Stimulated activated CD8-positive, alpha-beta memory T cell treated with anti-CD3 and anti-CD28 coated beads, Interleukin-15, amount 100 ng/mL, for 1 hour (primary cell): Measurements from ENCODE around the gene RAB11FIP4.

Experiments
- DNase-seq: peaks from one replicate; pipeline ENCODE4 v3.0.0-alpha.2; 2020; ENCODE audit warnings: low read depth

The RAB11FIP4 gene

DNA sequence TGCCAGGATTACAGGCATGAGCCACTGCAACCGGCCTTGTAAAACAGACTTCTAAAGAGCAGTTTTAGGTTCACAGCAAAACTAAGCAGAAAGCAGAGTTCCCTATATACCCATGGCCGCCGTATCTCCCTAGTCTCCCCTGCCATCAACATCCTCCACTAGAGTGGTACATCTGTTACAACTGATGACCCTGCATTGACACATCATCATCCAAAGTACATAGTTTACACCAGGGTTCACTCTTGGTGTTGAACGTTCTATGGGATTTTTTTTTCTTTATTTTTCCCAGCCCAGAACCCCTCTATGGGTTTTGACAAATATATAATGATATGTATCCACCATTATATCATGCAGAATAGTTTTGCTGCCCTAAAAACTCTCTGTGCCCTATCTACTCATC is 155.2 kb downstream of the RAB11FIP4 start:
- no peak for DNase-seq

DNA sequence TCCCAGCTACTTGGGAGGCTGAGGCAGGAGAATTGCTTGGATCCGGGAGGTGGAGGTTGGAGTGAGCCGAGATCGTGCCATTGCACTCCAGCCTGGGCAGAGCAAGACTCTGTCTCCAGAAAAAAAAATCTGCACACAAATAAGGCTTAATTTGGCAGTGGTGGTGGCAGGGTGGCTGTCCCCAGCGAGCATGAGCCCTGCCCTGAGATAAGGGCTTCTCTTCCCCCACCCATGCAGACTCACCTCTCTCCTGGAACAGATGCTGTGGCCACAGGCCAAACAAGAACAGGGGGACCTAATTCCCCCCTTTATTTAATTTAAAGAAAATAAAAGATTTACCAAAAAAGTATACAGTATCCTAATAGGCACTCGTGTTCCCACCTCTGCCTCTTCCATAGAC is 157.2 kb downstream of the RAB11FIP4 start:
- DNase-seq: no peak

DNA sequence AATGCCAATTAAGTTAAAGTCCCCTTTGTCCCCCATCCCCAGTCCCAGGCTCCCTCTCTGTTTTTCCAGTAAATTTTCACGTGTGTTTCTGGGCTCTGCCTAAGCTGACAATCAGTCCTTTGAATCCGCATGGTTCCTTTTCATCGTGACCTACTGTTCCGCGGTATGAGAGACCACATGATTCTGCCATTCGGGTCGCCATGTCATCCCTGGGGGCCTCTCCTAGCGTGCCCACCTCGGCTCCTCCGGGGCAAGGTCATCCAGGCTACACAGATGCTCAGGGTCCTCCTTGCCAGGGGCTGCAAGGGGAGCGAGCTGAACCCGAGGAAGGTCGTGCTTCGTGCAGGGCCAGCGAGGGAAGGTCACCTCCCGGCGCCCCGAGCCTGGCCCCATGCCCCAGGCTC is 157.6 kb downstream of the RAB11FIP4 start:
- DNase-seq: no peak

DNA sequence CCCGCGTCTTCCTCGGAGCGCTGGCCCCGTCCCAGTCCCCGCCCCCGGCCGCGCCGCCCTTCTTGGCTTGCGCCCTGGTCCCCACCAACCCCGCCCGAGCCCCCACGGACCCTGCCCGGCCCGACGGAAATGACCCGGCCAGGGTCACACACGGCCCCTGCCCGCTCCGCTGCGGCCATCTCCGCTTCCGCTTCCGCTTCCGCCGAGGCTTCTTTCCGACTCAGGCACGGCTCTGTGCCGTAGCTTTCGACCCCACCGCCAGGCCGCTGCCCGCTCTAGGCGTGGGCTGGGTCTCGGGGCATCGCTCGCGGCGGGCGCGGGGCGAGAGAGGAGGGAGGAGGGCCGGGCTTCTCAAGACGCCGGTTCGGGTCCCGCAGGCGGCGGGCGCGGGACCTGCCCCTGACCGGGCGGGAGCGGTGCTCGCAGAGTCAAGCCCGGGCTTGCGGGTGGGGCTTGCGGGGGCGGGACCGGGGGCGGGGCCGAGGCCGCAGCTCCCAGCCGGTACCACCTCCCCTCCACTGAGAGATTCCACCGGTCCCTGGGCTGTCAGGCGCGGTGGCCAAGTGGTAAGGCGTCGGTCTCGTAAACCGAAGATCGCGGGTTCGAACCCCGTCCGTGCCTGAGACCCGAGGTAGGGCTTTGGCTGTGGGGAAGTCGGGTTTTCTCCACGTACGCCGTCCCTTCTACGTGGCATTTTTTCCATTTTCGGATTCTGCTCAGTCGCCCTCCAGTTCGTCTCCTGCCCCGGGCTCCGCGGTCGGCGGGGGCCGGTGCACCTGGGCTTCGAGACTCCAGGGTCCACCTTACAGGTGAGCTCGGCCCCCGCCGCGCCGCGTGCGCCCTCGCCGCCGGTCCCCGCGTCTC is 158.3 kb downstream of the RAB11FIP4 start:
- peak; percentile 74 for DNase-seq

DNA sequence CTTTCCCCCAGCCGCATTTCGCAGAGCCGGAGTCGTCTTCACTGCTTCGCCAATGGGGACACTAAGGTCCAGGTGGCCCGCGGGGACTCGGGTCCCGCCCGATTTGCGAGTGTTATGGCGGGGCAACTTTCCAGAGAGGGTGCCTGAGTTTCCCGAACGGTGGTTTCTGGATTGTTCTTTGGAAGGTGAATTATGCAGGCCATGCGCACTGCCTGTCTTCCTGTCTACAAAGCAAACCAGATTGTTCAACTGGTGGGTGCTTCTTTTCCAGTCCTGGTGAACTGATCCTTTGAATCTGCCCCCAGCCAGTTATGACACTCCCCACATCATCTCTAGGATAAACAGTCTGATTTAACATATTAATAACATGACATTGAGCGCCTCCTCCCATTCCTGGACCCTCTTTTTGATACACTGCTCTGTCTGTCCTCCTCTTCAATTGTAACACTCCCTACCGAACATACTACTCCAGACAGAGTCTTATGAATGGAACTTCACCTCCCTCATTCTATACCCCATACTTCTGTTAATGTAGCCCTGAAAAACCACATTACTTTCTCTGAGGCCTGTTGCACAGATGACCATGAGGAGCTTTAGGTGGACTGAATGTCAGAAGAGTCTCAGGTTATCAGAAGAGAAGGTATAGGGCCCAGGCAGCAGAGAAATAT is 159.0 kb downstream of the RAB11FIP4 start:
- no peak for DNase-seq

DNA sequence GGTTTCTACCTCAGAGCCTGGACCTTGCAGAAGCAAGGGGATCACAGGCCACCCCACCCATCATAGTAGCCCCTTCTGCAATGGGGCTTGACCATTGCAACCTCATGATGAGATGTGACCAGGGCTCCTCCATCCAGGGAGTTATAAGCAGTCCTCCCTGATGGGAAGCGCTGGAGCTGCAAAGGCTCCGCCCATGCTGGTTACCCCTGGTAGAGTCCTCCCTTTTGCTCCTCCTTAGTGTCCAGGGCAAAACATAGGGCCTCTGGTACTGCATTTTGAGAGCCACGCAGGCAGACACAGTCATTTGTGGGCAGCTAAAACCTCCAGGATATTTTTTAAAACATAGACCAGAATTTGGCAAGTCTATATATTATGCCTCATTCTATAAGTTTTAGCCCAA is 161.1 kb downstream of the RAB11FIP4 start:
- DNase-seq: no peak

DNA sequence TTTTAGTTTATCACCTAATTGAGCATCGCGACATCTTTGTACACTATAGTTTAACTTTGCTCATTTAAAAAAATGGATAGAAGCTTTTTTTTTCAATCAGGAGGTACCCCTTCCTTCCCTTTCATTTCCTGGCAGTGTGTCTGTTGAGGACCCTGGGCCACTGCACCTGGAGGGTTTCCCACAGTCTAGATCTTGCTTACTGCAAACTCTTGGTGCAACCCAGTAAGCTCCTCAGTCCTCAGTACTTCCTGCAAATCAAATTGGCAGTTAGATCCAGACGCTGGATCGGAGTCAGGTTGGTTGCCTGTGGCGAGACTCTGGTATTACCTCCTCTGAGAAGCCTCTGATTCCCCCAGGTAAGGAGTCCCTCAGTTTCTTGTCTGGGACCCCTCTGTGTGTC is 162.0 kb downstream of the RAB11FIP4 start:
- no peak for DNase-seq

DNA sequence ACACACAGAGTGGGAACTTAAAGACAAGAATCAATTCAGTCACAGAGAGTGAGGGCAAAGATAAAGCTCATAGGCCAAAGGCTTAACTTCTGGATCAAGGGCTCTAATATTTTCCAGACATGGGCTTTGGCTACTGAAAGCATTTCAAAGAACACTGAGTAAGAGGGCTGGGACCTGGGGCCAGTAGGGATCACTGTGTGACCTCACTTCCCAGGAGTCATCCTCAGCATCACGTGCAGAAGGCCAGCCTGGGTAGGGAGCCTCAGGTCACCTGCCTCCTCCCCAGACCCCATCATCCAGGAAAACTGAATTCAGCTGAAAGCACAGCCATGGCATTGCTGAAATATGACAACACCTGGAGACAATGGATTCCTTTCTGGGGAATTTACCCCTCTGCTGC is 163.5 kb downstream of the RAB11FIP4 start:
- DNase-seq: no peak

DNA sequence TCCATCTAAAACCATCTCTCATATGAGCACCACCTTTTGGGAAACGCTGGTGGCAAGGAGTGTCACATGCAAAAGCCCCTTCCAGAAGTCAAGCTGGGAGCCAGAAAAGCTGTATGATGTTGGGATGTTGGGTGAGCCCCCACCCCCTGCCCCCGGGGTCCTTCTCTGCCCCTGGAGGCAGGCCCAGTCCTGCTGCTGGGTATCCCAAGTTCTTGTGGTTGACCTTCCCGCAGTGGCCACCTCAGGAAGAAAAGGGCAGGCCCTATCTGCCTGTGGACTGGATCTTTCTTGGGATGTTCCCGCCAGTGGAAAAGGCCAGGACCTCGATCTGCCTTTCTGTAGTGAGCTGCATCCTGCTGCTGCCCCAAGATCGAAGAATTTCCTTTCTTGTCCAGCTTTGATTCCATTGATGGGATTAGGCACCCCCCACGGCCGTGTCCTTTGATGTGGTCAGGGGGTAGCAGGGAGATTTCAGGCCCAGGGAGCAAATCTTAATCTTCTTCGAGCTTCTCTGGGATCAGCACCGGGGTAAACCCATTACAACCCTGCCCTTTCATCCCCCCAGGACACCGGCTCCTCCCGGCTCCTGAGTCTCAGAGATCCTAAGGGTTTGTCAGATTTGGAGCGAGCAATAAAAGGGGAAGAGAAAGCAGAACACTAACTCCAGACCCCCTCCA is 165.6 kb downstream of the RAB11FIP4 start:
- DNase-seq: no peak

DNA sequence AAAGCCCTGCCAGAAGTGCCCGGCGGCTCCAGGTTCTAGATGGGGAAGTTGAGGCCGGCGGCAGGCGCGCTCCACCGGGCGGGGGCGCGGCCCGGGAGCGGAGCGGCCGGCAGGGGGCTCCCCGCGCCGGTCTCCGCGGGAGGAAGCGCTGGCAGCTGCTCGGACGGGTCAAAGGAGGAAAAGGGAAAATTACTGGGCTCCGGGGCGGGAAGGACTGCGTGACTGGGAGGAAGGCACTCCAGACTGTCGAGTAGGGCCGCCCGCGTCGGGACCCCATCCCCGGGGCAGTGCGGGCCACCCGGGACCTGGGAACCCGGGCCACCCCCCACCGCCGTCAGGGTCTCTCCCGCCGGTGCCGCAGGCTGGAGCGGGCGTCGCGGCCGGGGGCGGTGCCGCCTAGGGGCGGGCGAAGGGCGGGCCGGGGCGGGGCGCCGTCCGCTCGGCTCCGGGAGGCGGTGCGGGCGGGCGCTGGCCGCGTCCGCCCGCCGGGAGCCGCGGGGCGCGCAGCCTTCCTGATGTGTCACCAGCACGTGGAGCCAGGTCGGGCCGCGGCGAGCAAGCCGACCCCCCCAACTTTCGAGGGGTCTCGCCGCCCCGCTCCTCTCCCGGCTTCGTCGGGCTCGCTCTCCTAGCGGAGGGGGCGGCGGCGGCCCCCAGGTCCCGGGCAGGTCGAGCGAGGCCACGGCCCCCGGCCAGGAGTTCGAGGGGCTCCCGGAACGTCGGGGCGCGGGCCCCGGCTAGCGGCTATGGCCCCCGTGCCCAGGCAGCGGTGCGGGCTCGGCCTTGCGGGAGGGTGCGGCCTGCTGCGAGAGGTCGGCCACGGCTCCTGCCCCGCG is 167.5 kb downstream of the RAB11FIP4 start:
- no peak for DNase-seq

DNA sequence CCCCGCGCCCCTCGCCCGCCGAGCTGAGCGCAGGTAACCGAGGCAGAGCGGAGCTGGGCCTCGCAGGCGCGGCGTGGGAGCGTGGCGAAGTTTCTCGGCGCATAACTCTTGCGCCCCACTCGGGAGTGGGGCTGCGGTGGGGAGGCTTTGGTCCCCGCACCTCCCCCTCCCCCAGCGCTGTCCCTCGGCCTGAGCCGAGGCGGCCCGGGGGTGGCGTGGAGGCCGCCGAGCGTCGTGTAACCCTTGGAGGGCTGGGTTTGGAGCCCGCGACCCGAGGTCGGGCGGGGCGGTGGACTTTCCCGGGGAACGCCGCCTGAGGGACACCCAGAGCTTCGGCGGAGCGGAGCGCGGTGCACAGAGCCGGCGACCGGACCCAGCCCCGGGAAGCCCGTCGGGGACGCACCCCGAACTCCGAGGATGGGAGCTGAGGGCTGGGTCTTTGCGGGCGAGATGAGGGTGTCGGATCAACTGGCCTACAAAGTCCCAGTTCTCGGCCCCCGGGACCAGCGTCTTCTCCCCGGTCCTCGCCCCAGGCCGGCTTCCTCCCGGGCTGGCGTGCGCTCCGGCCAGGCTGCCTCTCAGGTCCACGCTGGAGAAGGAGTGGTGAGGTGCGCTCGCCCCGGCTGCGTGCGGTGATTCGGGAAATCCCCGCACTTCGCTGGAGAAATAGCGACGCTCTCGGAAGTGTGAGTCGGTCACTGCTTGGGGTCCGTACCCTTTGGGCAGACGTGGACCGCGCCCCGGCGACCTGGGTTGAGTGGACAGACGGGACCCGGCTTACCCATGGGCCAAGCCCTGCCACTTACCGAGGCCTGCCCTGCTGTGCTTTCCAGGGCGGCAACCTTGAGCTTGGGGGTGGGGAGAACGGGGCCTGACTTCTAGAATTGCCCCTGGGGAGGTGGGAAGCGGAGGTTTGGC is 168.4 kb downstream of the RAB11FIP4 start:
- DNase-seq: no peak

DNA sequence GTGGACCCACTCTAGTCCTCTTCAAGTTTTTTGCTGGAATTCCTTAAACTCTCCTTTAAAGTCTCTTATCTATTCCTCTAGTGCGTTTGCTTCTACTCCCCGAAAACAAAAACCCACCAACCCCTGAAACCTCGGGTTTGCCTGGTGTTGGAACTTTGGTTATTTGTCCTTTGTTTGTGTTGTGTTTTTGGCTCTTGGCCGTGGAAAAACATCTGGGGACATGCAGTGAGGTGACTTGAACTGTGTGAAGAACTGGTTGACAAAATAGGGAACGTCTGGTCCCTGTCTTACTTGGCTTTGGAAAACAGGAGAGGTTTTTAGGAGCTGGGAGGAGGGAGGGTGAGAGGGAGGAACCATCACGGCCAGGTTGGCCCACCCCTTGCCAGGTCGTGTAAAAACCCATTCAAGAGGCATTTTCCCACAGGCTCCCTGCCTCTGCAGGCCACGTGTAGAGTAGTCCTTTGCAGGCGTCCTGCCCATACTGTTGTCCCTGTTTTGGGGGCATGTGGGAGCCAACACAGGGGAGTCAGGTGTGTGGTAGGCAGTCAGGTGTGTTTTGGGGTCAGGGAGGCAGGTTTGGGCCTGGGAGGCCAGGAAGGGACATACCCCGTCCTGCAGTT is 169.3 kb downstream of the RAB11FIP4 start:
- DNase-seq: no peak

DNA sequence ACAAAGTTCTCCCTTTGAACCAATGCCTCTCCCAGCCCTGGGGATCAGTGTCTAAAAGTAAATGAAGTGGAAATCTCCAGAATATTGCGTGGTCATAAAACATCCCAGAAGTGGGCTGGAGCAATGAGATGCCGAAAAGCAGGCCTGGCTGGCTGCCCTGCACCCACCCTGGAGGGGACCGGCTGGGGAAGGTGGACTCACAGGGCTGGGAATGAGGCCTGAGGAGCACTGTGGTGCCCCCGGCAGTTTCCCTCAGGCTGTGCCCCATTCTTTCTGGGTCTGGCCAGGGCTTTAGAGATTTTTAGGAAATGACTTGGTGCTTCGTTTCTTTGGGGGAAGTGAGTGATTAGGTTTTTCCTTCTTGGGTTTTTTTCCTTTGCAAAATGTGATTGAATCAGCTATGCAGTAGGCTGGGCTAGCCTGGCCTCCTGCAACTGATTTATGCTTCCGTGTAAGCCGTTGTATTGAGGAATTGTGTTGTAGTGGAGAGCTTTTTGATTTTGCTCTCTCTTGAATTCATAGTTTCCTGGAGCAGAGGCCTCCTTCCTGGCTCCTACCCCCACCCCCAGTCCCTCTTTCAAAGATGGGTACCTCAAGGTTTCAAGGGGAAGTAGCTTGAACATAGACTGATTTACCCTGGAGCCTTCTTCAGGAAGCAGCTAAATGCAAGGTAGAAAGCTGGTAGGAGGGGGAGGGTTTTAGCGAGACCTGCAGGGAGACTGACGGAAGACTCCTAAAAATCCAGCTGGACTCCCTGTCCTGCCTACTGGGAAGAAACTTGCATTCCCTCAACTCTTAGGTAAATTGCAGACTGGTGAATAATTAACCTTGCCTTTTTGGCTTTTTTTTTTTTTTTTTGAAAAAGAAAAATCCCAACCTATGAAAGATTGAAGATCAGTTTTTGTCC is 170.2 kb downstream of the RAB11FIP4 start:
- no peak for DNase-seq

DNA sequence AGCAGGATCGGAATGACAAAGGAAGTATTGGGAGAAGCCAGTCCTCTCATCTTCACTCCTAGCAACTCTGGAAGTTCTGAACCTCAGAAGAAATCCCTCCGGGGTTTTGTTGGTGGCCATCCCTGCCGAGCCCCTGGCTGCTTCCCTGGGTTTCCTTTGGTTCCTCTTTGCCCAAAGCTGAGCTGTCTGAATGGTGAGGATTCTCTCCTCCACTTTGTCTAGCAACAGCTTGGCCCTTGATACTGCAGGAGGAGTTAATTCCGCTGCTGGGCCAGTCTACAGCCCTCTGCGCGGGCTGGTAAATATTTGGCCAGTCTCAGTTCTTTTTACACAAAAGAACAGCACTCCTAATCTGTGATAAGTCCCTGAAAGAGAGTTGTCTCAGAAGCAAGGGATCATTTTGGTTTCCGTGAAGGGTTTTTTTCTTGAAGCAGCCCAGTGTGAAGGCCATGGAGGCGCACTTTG is 170.9 kb downstream of the RAB11FIP4 start:
- no peak for DNase-seq

DNA sequence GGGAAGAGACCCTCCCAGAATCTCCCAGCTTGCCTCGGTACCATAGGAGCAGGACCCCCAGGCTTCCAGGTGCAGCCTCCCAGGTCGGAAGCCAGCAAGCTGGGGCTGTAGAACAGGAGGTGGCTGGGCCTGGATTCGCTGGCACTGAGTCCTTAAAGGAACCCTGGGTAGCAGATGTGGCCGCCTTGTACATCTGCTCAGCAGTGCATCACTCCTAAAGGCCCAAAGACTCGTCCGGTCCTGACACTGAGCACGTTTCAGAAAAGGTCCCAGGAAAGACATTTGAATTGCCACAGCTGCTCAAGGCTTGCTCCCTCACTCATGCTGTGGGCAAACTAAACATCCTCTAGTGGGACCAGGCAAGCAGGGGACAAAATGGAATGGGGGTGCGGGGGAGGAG is 172.8 kb downstream of the RAB11FIP4 start:
- no peak for DNase-seq

DNA sequence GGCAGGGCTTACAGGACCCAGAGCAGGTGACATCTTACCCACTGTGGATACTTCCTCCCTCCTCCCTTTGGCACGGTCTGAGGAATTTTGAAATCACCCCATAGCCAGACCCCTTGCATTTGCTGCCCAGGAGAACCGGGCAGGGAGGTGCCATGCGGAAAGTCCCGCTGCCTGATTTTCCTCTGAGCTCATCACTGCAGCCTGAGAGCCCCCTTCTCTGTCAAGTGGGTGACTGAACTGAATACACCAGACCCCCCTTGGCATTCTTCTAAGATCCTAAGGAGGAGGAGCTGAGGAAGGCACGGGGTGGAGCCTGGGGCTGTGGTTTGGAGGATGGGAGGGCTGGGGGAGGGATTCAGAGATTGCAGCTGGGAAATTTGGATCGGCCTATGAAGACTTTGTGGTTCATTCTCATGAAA is 173.4 kb downstream of the RAB11FIP4 start:
- no peak for DNase-seq

DNA sequence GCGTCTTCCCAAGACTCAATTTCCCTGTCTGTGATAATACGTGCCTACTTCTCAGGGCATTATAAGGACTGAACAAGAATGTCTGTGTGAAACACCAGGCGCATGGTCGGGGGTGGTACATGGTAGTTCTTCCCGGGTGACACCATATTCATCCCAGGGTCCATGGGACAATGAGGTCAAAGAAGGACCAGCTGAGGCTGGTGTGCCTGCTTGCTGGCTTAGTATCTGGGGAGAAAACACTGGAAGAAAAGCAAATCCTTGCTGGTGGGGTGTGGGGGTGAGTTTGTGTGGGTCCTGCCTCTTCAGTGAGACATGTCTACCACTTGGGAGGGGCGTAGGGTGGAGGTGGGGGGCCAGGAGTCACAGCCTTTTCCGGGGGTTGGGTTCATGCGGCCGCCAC is 174.2 kb downstream of the RAB11FIP4 start:
- DNase-seq: no peak

DNA sequence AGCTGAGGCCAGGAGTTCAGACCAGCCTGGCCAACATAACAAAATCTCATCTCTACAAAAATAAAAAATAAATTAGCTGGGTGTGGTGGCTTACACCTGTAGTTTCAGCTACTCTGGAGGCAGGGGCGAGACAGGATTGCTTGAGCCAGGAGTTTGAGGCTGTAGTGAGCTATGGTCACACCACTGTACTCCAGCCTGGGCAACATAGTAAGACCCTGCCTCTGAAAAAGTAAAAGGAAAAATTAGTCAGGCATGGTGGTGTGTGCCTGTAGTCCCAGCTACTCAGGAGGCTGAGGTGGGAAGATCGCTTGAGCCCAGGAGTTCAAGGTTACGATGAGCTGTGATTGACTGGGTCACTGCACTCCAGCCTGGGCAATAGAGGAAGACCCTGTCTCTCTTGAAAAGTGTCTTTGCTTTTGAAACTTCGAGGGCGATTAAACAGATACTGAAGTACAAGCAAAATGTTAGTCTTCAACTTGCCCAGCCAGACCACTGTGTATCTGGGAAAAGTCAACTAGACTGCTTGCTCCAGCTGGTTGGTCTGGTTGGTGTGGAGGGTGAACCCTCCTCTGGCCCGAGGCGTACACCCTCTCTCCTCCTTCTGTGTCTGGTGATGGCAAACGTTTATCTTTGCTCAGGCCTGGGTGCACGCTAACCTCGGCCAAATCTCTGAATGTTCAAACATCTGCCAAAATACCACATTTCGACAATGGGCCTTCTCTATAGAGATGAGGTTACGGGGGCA is 174.9 kb downstream of the RAB11FIP4 start:
- DNase-seq: no peak

DNA sequence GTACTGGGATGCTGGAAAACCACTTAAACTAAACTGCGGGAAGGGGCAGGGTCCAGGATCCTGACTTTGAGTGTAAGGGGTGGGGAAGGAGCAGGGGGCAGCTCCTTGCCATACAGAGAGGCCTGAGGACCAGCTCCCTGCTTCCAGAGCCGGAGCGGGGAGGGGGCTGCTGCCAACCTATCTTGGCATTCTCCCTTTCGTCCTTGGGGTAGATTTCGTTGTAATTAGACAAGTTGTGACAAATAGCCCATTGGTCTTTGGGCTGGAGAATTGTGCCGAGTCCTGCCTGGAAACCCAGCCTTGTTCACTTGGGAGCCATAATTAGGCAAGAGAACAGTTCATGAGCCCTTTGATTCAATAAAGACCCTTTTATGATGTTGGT is 175.5 kb downstream of the RAB11FIP4 start:
- no peak for DNase-seq
